ENCODE results near the gene CPS1. TPM values are rescaled to one million over a fixed set of nuclear protein-coding genes. Genes with fewer than 3 reads are reported as not detected.

Gene CPS1
- total RNA-seq, 1 donor from 2014 or later, result 0.53 TPM

DNA sequence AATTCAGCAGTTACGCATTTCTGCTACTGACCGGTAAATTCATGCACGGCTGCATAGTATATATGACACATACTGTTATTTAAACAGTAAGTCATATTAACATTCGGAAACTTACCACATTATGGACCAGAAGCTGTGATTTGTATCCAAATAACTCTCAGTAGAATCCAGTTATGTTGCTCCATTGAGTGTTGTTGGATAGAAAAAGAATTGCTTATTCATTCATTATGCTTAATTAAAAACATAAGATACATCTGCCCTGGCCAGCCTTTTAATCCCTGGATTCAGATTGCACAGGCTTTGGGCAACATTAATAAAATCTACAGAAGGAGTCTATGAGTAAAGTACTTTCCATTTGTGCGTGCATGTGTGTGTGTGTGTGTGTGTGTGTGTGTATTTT, 111.3 kb downstream of the CPS1 start:
- no peak for DNase-seq (ENCODE audit: extremely low read depth, low read depth, low spot score)

DNA sequence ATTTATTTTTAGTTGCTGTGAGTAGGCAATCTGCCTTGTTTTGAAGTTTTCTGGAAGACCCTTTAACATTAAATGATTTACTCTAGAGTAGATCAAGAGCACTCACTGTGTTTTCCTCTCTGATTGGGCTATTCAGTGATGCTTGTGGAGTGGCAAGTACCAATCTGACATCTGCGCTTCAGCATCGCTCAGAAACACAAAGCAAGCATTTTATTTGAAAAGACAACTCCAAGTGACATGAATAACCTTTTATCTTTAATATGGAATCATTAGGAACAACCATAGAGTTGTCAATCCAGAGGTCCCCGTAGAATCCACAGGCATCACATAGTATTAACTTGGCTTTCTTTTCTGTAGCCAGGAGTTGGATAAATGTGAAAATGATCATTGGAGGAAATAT, 114.7 kb downstream of the CPS1 start:
- DNase-seq (ENCODE audit: extremely low read depth, low read depth, low spot score), result no peak

DNA sequence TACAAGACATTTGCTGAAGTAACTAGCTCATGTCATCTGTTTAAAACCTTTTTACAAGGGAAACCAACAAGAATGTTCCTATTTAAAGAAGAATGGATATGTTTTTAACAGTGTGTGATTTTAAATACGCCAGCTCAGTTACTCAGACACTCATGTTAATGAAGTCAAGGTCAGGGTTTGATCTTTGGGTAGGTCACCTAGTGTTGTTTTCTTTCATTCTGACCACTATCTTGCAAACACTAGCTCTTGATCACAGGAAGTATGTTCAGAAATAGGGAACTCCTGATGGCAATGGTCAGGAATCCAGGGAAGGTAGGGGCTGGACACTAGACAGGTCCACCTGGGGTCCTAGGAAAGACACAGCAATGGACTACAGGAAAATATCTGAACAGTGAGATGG, 116.7 kb downstream of the CPS1 start:
- no peak for DNase-seq (ENCODE audit: extremely low read depth, low read depth, low spot score)

DNA sequence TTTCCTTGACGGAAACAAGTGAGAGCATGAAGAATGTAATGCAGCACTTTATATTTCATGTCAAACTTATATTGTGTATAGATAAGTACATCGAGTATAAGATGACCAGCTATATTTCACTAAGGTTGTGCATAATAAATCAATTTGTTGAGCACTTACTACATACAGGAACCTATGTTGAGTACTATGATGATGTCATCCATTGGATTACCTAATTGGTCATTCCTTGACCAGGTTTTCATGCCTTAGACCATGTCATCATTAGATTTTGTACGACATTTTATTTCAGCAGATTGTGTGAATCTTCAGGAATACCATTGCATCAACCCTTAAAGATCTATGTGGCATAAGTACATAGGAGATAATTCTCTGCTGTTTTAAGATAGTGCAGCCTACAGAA, 119.7 kb downstream of the CPS1 start:
- DNase-seq (ENCODE audit: extremely low read depth, low read depth, low spot score), result no peak

DNA sequence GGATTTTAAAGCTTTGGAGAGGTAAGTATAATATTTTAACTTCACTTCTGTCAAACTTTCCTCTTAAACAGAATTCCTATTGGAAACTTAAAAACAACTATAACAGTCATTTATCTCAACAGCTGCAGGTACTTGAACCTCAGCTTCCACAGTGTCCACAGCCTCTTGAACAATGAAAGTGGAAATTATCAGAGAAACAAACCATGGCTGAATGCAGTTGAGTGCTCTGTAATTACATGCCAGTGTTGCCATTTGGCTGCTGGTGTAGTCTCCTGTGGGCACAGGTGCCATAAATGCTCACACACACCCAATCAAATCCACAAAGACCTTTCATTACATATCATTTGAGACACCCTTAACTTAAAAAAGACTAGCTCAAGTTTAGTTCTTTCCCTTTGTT, 125.1 kb downstream of the CPS1 start:
- no peak for DNase-seq (ENCODE audit: extremely low read depth, low read depth, low spot score)

DNA sequence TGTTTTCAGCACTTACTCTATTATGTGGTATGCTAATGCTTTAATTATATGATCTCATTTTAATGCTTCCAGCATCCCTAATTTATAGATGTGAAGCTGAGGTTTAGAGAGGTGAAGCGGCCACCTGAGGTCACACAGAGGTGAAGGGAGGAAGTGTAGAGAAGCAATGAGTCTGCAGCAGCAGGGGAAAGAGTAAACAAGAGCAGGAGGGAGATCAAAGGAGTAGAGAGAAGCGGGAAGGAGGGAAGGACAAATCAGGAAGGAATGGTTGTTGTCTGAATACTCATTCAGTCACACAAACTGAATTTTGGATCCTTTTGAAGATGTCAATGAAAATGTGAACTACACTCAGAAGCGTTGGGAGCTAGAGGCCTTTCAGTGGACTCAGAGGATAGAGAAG, 130.0 kb downstream of the CPS1 start:
- DNase-seq (ENCODE audit: extremely low read depth, low read depth, low spot score), result no peak

DNA sequence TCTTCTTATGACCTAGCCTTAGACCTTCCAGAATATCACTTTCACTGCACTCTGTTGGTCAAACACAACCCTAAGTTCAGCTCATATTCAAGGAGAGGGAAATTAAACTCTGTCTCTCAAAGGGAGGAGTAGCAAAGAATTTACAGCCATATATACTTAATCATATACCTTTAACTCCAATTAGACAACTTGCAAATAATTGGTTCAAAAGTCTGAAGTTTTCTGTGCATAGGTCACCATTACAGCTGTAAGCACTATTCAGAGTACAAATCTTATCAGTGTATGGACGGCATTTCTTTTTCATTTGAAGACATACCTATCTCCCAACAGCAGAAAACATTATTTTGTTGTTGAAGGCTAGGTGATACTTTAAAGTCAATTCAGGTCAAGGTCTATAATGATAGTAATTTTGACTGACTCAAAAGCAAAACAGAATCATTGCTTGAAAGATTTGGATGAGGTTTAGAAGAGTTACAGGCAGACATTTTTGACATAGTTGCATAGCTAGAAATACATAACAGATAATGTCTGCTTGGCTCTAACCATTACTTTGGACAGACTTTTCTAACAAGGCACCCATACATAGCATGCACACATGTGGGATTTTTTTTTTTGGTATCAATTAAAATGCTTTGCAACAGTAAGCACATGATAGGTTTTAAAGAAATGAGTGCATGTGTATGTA, 131.5 kb downstream of the CPS1 start:
- DNase-seq (ENCODE audit: extremely low read depth, low read depth, low spot score), result no peak

DNA sequence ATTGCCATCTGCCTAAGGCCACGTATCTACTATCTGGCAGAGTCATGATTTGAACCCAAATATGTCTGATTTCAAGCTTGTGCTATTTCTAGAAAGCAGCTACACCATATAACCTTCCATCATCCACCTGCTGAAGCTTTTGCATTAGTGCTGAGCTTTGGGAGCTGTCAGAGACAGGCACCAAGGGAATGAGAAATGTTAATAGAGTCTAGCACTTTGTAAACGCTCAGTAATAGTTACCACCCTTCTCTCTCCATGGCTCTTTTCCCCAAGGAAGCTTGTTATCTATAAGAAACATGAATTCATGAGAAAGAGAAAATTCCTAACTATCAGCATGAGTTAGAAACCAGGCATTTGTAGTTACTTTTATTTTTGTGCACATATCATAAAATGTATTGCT, 151.5 kb downstream of the CPS1 start:
- DNase-seq (ENCODE audit: extremely low read depth, low read depth, low spot score), result no peak

DNA sequence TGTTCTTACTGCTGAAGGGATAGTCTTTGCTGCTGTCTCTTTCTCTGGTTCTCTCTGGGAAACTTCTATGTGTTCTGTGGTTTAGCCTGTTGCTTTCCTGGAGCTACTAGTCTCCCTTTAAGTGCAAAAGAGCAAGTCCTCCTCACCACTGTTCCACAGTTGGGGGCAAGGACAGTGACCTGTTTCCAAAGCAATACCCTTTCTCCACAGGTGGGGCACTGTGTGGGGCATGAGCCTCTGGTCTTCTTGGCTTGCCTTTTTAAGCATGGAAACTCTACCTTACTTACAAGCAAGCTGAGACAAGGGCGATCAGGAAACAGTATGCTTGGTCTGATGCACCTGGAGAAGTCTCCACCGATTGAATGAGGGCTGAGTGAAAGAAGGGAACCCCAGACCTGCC, 156.7 kb downstream of the CPS1 start:
- no peak for DNase-seq (ENCODE audit: extremely low read depth, low read depth, low spot score)

DNA sequence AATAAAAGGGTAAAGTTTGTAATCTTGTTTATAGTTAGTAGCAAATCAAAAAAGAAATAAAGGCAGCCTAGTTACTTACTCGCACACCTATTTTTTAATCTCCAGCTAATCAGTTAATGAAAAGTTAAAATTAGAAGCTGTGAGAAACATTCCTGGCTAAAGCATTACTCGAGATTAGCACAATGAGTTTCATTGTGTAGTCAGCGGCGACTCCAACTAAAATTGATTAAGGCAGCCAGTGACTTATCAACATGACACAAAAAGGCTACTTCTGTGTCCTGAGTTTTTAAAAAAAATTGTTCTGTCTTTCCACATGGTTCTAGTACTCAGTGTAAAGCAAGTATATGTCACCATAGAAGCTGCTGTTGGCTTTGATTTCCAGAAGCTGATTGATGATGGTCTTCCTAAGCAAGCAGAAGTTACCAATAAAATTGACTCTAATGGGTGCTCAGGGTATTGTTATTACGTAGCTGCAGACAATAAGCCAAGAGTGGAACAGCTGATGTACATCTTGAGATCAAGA, 159.2 kb downstream of the CPS1 start:
- DNase-seq (ENCODE audit: extremely low read depth, low read depth, low spot score), result no peak

DNA sequence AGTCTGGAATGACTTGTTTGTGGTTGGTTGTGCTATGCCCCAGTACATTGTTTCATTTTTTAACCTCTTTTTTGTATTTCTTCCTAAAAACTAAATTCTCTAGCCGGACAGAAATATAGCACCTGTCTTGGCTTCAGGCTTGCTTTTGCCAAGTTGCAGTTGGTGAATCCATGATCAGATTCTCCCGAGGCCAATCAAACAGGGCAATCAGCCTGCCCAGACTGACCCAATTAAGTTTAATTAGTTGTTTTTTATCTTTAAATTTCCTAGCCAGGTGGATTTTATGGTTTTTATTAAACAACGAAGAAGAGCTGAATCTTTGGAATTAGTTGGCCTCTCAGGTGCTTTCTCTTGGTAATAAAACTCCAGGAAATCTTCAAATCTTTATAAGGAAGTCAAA, 162.1 kb downstream of the CPS1 start:
- no peak for DNase-seq (ENCODE audit: extremely low read depth, low read depth, low spot score)

DNA sequence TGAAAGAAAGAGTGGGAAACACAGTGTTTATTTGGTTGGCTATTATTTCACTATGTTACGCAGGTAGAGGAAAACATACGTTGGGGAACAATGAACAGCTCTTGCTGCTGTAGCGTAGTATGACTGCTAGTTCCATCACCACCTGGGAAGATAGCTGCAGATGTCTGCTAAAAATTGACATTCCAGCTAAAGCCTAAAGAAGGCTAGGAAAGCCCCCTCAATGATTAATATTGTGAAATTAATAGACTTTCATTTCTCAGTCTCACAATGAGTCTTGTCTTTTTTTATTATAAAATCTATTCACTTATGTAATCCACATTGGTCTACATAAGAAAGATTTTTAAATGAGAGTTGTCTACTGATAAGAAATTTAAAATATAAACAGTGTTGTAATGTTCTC, 165.7 kb downstream of the CPS1 start:
- no peak for DNase-seq (ENCODE audit: extremely low read depth, low read depth, low spot score)

DNA sequence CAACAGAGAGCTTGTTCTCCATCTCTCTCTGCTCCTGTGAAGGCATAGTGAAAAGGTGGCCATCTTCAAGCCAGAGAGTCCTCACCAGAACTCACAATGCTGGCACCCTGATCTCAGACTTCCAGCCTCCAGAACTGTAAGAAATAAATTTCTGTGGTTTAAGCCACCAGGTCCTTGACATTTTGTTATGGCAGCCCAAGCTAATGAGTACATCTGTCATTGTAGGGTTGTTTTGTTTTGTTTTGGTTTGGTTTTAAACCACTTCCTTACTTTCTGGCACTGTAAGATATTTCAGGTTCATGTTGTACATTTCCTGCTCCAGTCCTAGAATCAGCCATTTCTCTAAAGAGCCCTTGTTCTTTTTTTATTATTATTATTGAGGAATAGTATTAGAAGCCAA, 171.2 kb downstream of the CPS1 start:
- no peak for DNase-seq (ENCODE audit: extremely low read depth, low read depth, low spot score)

Other genes starting within 250 kb of the CPS1 start
- gene MYL1, start 241.4 kb upstream of the CPS1 start, total RNA-seq, result not detected in 2 replicates
- 22.9 and 27.8 TPM in 2 replicates for gene LANCL1, start 79.8 kb upstream of the CPS1 start, total RNA-seq